ENCODE results near the gene LILRA5. TPM values are rescaled to one million over a fixed set of nuclear protein-coding genes. Genes with fewer than 3 reads are reported as not detected.
A peak's percentile ranks its signal among the peaks of the same experiment; 100 is the strongest.
"Not testable (repeated sequence)": the region's sequence is repeated elsewhere in the genome, so short reads cannot be mapped to it uniquely, and the experiment has no call there.

Gene LILRA5
- total and polyA plus RNA-seq, 8 donors: 0.44 to 52.8 (median 0.84) TPM; not detected in 1

- H3K36me3 ChIP-seq: peaks cover 0 to 47% of the 10 kb centered on the region in 2 donors
- H3K27me3 ChIP-seq: peaks cover 0 to 67% of the 10 kb centered on the region in 2 donors
- H3K4me3 ChIP-seq; ATAC-seq; DNase-seq; H3K9me3 ChIP-seq; intact Hi-C loops (cut with DNase I); H3K27ac ChIP-seq: not testable (repeated sequence)
- H3K4me1 ChIP-seq: peaks cover 0 to 36% of the 10 kb centered on the region in 2 donors
These were observed 35.8 kb downstream of the LILRA5 start for GRCh38 chr19:54277111-54277615.

- ATAC-seq (no peak), DNase-seq (no peak)
- Histone ChIP-seq H3K4me1 (peaks cover 0 to 31% of the 10 kb centered on the region in 2 donors), H3K9me3 (no peaks in the 10 kb centered on the region), H3K27me3 (peaks cover 0 to 68% of the 10 kb centered on the region in 2 donors), H3K4me3 (no peak overlapping the region), H3K36me3 (peaks cover 0 to 47% of the 10 kb centered on the region in 2 donors), H3K27ac (no peak overlapping the region)
- intact Hi-C loops (cut with DNase I): no loop called here
- no peak for TF ChIP-seq CTCF (IDR thresholded peaks at IDR 0.05)
These were observed 37.0 kb downstream of the LILRA5 start for GRCh38 chr19:54275951-54276350.

GRCh38 chr19:54274516-54274915, 38.5 kb downstream of the LILRA5 start:
- H3K4me3 ChIP-seq; intact Hi-C loops (cut with DNase I); H3K9me3 ChIP-seq; ATAC-seq; DNase-seq; H3K27ac ChIP-seq: not testable (repeated sequence)
- Histone ChIP-seq H3K27me3 (peaks cover 0 to 54% of the 10 kb centered on the region in 2 donors), H3K36me3 (peaks cover 0 to 47% of the 10 kb centered on the region in 2 donors), H3K4me1 (peaks cover 0 to 35% of the 10 kb centered on the region in 2 donors)

- Histone ChIP-seq H3K36me3 (peaks cover 0 to 42% of the 10 kb centered on the region in 2 donors), H3K27ac (no peak overlapping the region), H3K27me3 (peaks cover 0 to 47% of the 10 kb centered on the region in 2 donors), H3K4me3 (no peak overlapping the region), H3K4me1 (peaks cover 0 to 34% of the 10 kb centered on the region in 2 donors), H3K9me3 (no peaks in the 10 kb centered on the region)
- intact Hi-C loops (cut with DNase I): no loop called here
- DNase-seq: no peak
- ATAC-seq: no peak
- no peak for TF ChIP-seq CTCF (IDR thresholded peaks at IDR 0.05)
These were observed 39.1 kb downstream of the LILRA5 start for GRCh38 chr19:54273821-54274220.

- DNase-seq; H3K9me3 ChIP-seq; intact Hi-C loops (cut with DNase I); H3K4me3 ChIP-seq: not testable (repeated sequence)
- Histone ChIP-seq H3K4me1 (peaks cover 0 to 22% of the 10 kb centered on the region in 2 donors), H3K36me3 (peaks cover 0 to 28% of the 10 kb centered on the region in 2 donors), H3K27me3 (peaks cover 0 to 31% of the 10 kb centered on the region in 2 donors), H3K27ac (peak overlapping the region in 1 of 2 donors; percentile 88)
- ATAC-seq: peak; percentile 28
These were observed 40.8 kb downstream of the LILRA5 start for GRCh38 chr19:54272181-54272580.

- intact Hi-C loops (cut with DNase I); H3K9me3 ChIP-seq; H3K4me3 ChIP-seq: not testable (repeated sequence)
- H3K27ac ChIP-seq: peak overlapping the region in 1 of 2 donors; percentile 88
- peaks cover 0 to 22% of the 10 kb centered on the region in 2 donors for H3K36me3 ChIP-seq
- DNase-seq: peak in 1 of 4 donors; percentile 74
- H3K27me3 ChIP-seq: peaks cover 0 to 27% of the 10 kb centered on the region in 2 donors
- ATAC-seq: peak; percentile 73
- peaks cover 0 to 21% of the 10 kb centered on the region in 2 donors for H3K4me1 ChIP-seq
These were observed 41.4 kb downstream of the LILRA5 start for GRCh38 chr19:54271587-54271986.

- Histone ChIP-seq H3K36me3 (peaks cover 0 to 17% of the 10 kb centered on the region in 2 donors), H3K27ac (peak overlapping the region in 1 of 2 donors; percentile 88), H3K4me3 (no peak overlapping the region), H3K27me3 (peaks cover 0 to 27% of the 10 kb centered on the region in 2 donors), H3K9me3 (no peaks in the 10 kb centered on the region), H3K4me1 (peaks cover 0 to 25% of the 10 kb centered on the region in 2 donors)
- TF ChIP-seq CTCF (IDR thresholded peaks at IDR 0.05): no peak
- peak; percentile 77 for ATAC-seq
- peak in 2 of 4 donors; percentile 74 to 78 for DNase-seq
- intact Hi-C loops (cut with DNase I): no loop called here
These were observed 41.9 kb downstream of the LILRA5 start for GRCh38 chr19:54271106-54271505.

Measured in left lung (tissue), 10 donors.